Retinal pigment epithelial cell (primary cell): ENCODE results near the gene RIMS1.

Experiments
- DNase-seq: peaks from one replicate; pipeline ENCODE4 v3.0.0-alpha.2; 2010; ENCODE audit warnings: low read depth
- H3K4me3 ChIP-seq: 2 replicates; pipeline ENCODE4 v1.5.1; 2011; ENCODE audit warnings: mild to moderate bottlenecking, low read length, control low read depth, moderate library complexity
- CTCF ChIP-seq: conservative IDR thresholded peaks from 2 replicates; pipeline ENCODE4 v1.5.1; 2011; ENCODE audit warnings: low read depth, low read length, control low read depth, inconsistent platforms

RIMS1 gene

GRCh38 chr6:72083976-72084375 lies 197.6 kb downstream of the RIMS1 start:
- no peak overlapping the region for H3K4me3 ChIP-seq
- no peak for DNase-seq
- TF ChIP-seq CTCF = no peak

GRCh38 chr6:72084992-72085569 lies 198.7 kb downstream of the RIMS1 start:
- no peak overlapping the region for H3K4me3 ChIP-seq
- peak; percentile 0 for DNase-seq
- peak; percentile 29 for TF ChIP-seq CTCF

- H3K4me3 ChIP-seq = no peak overlapping the region
- DNase-seq = no peak
- no peak for TF ChIP-seq CTCF
These were observed 208.2 kb downstream of the RIMS1 start for GRCh38 chr6:72094506-72094905.

- no peak overlapping the region for H3K4me3 ChIP-seq
- peak; percentile 1 for DNase-seq
- no peak for TF ChIP-seq CTCF
These were observed 216.2 kb downstream of the RIMS1 start for GRCh38 chr6:72102561-72102960.

- DNase-seq = no peak
- TF ChIP-seq CTCF = no peak
- H3K4me3 ChIP-seq = no peak overlapping the region
These were observed 225.3 kb downstream of the RIMS1 start for GRCh38 chr6:72111611-72112010.

- no peak for DNase-seq
- TF ChIP-seq CTCF = no peak
- no peak overlapping the region for H3K4me3 ChIP-seq
These were observed 244.0 kb downstream of the RIMS1 start for GRCh38 chr6:72130327-72130726.

- H3K4me3 ChIP-seq = no peak overlapping the region
- TF ChIP-seq CTCF = no peak
- DNase-seq = no peak
These were observed 246.1 kb downstream of the RIMS1 start for GRCh38 chr6:72132427-72132826.
